Stimulated activated CD4-positive, alpha-beta T cell treated with anti-CD3 and anti-CD28 coated beads, Interleukin-12 subunit alpha, Interleukin-12 subunit beta, amount 100 ng/mL, for 24 hours (primary cell): ENCODE results near the gene AKR1A1.
"Not testable (repeated sequence)": the region's sequence is repeated elsewhere in the genome, so short reads cannot be mapped to it uniquely, and the experiment has no call there.

Source experiments
- DNase-seq, 2 experiments: peaks; one replicate each; pipeline ENCODE4 v3.0.0-alpha.2; 2020; ENCODE audit warnings: low read depth in 2 of 2

The AKR1A1 gene

DNA sequence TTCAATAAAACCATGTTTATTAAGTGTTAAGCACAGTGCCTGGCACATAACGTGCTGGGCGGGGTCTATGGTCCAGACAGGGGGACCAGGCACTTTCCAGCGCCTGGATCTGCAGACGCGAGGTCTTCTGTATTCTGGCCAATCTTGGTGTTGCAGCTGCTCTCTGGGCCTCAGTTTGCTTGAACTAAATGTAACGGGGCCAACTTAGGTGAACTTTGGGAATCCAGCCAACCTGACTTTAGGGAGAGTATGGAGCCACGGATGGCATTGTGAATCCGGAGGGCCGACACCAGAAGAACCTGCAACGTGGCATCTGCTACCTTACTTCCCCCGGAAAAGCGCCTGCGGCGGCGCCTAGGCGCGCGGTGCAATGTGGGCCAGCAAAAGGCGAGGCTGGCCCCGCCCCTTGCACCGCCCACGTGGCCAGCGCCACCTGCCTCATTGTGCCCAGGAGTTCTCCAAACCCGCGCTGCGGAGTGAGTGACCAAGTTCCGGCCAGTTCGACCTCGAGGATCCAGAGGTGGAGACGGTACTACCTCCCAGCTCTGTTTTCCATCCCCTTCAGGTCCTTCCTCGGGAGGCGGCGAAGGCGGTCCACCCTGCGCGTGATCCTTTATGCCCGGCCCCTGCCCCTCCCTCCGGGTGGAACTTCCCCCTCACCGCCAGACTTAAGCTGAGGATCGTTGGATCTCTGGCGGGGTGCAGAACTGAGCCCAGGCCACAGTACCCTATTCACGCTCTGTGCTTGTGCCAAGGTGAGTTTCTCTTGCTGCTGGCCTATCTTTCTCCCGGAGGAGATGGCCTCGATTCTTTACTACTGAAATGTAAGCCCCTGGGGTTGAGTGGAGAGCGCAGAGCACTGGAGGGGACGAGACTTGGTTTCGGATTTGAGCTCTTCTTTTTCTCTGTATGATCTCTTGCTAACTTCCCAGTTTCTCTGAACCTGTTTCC is at the start of gene AKR1A1:
AKR1A1 (plus strand) TSS at position 426 of the 951 bp plus-strand sequence. CDS start 10,969 bp downstream, outside the sequence.
- peak; percentile 83 to 85 for DNase-seq

DNA sequence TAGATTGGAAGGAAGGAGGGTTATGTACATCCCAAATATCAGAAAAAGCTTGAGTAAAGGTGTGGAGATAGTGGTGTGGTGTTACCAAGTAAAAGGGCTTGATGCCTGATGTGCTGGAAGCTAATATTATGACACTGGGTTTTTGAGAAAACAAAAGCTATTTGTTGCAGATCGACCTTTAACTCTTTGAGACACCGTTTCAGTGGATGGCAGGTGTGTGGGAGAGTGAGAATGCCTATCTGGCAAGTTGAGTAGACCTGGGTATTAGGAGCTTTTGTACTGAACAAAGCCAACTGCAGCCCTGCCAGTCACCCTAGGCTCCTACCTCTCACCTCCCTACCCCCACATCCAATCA is 49.1 kb upstream of the AKR1A1 start:
- DNase-seq: no peak

DNA sequence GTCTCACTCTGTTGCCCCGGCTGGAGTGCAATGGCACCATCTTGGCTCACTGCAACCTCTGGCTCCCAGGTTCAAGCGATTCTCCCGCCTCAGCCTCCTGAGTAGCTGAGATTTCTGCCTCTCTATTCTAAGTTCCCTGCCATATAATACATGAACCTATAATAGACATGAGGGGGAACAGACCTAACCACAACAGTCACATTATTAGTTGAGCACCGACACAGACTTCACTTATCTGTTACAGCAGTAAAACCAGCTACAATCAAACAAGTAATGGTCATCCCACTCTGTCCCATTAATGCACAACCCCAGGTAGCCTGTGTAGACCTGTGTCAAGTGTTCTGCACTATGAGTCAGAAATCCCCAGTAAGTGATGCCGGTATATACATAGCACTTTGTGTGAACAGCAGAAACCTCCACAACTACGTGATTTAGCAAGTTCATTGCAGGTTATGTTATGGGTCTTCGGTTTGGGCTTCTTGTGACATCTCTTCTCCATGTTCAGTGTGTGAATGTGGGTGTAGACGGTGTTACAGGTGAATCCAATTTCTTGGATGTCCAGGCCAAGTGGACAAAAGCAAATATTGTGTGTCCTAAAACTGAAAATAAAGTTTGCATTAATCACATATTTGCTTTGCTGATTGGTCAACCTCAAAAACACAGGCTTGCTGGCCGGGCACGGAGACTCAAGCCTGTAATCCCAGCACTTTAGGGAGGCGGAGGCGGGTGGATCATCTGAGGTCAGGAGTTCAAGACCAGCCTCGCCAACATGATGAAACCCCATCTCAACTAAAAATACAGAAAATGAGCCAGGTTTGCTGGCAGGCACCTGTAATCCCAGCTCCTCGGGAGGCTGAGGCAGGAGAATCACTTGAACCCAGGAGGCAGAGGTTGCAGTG is 46.9 kb upstream of the AKR1A1 start:
- DNase-seq: no peak

DNA sequence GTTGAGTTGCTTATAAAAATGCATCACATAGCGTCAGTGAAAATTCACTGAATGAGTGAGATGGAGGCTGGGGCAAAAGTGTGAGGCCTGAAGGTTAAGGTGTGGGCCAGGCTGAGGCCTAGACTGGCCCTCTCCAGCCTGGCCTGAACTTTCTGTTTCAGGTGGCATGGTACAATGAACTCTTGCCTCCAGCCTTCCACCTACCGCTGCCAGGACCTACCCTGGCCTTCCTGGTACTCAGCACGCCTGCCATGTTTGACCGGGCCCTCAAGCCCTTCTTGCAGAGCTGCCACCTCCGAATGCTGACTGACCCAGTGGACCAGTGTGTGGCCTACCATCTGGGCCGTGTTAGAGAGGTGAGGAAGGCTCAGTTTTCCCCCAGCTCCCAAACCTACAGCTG is 43.4 kb upstream of the AKR1A1 start:
- DNase-seq: no peak

DNA sequence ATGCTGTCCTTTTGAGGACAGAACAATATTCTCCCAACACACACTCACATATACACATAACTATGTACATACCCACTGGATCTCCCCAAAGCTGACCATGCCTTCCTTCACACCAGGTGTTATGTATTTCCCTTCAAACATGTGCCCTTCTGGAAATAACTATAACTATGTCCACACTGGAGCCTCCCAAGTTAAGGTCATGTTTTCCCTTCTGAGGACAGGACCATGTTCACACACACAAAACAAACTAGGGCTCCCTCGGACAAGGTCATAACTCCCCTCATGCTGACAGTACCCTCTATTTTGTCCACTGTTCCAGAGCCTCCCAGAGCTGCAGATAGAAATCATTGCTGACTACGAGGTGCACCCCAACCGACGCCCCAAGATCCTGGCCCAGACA is 42.7 kb upstream of the AKR1A1 start:
- DNase-seq: no peak

DNA sequence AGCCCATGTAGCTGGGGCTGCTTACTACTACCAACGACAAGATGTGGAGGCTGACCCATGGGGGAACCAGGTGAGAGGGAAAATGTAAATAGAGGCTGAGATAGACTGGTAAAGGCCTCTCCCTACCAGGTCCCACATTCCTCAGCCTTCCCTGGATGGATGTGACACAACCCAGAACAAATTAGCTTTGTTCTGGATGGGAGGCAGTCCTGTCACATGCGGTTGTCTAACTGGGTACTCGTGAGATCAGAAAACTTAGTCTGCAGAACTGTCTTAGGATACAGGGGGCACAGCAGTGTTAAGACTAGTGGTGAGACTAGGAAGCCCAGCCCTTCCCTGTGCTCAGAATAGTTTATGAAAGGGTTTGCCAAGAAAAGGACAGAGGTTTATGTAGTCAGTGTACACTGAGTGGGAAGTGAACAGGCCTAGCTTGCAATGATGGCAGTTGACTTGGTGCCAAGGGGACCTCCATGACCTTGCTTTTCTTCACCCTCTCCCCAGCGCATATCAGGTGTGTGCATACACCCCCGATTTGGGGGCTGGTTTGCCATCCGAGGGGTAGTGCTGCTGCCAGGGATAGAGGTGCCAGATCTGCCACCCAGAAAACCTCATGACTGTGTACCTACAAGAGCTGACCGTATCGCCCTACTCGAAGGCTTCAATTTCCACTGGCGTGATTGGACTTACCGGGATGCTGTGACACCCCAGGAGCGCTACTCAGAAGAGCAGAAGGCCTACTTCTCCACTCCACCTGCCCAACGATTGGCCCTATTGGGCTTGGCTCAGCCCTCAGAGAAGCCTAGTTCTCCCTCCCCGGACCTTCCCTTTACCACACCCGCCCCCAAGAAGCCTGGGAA is 42.1 kb upstream of the AKR1A1 start:
- DNase-seq: no peak

DNA sequence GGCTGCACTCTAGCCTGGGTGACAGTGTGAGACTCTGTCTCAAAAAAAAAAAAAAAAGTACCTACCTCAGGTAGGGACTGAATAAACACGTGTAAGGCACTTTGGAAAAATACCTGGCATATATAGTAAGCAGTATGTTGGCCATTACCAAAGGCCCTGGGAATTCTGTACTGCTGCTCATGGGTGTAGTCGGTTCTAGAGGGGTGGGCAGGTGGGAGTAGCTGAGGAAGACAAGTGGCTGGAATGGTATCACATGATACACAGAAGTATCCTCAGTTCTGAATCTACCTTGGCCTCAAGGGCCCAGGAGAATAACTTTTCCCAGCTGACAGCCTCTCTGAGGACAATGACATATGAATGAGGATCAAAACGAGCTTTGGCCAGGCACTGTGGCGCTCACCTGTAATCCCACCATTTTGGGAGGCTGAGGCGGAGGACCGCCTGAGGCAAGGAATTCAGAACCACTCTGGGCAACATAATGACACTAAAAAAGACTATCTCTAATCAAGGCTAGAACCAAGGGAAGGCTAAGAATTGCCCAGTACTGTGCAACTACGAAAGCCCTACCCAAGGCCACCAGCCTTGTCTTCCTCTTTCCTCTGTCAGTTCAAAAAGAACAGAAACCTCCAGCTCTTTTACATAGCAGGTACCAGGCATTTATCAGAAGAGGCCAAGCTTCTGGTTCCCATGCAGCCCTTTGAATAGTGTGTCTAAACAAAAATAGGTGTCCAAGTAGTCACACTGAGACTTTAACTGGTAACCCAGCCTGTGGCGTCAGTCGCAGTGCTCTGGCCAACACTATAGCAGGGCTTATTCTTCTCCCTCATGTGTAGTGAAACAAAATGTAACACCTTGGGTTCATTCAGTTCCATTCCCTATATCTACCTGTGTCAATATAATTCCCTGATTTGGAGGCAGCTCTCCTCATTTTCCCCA is 40.3 kb upstream of the AKR1A1 start:
- no peak for DNase-seq

DNA sequence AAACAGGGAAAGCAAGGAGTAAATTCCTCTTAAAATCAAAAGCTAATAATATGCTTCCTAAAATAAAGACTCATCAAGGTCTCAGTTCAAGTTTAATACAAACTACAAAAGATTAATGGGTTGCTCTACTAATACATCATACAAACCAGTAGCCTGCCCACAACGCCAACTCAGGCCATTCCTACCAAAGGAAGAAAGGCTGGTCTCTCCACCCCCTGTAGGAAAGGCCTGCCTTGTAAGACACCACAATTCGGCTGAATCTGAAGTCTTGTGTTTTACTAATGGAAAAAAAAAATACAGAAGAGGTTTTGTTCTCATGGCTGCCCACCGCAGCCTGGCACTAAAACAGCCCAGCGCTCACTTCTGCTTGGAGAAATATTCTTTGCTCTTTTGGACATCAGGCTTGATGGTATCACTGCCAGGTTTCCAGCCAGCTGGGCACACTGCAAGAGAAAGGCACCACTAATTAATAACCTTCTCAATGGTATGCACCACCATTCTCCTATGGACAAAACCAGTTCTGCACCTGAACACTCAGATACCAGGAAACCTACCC is 39.6 kb upstream of the AKR1A1 start:
- no peak for DNase-seq

DNA sequence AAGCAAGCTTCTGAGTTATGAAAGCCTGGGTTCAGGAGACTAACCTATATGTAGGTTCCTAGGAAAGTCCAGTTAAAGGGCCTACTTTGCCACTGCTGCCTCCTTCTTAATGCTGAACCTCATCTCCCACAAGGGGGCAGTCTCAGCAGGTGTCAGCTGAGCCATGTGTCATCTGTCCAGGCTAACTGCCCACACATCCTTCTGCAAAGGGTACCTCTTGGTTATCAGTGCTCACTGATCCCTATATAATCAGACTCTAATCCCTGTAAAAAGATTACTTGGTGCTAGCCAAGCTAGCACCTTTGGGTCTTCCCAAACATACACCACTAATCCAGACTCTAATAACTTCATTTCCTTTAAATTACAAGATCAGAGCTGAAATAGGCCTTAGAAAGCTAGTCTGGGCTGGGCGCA is 38.0 kb upstream of the AKR1A1 start:
- peak in 1 of 2 experiments; percentile 42 for DNase-seq

DNA sequence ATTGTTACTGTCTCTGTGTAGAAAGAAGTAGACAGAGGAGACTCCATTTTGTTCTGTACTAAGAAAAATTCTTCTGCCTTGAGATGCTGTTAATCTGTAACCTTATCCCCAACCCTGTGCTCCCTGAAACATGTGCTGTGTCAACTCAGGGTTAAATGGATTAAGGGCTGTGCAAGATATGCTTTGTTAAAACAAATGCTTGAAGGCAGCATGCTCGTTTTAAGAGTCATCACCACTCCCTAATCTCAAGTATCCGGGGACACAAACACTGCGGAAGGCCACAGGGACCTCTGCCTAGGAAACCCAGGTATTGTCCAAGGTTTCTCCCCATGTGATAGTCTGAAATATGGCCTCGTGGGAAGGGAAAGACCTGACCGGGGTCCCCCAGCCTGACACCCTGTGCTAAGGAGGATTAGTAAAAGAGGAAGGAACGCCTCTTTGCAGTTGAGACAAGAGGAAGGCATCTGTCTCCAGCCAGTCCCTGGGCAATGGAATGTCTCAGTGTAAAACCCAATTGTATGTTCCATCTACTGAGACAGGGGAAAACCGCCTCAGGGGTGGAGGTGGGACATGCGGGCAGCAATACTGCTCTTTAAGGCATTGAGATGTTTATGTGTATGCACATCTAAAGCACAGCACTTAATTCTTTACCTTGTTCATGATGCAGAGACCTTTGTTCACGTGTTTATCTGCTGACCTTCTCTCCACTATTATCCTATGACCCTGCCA is 36.9 kb upstream of the AKR1A1 start:
- not testable (repeated sequence) for DNase-seq

DNA sequence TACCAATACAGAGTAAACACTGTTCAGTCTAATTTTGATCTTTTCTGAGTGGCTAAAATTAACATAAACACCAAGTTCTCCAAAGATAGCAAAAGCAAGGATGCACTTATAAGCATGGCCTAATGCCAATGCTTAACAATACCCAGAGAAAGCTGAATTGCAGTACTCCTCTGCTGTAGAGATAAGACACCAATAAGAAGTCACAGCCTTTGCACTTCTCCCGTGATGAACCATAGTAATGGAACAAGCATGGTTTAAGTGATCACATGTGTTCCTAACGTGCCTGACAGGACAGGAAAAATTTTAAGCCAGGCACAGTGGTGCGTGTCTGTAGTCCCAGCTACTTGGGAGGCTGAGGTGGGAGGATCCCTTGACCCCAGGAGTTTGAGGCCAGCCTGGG is 34.6 kb upstream of the AKR1A1 start:
- DNase-seq: no peak

DNA sequence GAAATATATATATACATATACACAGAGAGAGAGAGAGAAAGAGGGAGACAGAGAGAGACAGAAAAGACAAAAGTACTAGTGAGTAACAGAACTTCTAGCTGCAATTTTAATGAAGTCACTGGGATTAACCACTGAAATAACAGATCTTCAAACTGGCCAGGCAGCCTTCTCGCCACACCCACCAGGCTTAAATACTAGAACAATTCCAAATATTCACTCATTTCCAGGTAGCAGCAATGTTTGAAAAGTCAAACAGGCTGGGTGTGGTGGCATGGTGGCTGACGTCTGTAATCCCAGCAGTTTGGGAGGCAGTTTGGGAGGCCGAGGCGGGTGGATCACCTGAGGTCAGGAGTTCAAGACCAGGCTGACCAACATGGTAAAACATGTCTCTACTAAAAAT is 34.2 kb upstream of the AKR1A1 start:
- no peak for DNase-seq

DNA sequence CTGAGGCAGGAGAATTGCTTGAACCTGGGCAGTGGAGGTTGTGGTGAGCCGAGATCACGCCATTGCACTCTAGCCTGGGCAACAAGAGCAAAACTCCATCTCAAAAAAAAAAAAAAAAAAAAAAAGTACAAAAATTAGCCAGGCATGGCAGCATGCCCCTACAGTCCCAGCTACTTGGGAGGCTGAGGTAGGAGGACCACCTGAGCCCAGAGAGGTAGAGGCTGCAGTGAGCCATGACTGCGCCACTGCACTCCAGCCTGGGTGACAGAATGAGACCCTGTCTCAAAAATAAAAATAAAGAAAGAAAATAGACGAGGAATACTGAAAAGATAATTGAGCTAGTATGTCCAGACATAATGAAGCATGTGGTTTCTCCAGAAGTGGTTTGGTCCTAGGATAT is 32.3 kb upstream of the AKR1A1 start:
- not testable (repeated sequence) for DNase-seq

DNA sequence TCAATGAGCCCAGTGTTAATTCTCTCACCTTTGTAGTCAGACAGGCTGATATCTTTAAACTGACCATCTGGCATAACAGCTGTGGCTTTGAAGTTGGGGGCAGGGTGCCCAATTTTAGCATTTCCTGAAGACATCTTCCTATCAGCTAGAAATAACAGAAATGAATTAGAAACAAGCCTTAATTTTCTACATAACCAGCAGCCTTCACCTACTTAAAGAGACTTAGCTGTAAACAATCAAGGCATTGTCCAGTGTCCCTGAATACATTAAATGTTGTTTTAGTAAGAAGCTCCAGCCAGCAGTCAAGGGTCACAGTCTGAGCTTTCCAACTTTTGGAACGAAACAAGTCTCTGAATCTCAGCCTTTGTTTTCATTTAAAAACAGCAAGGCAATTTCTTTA is 31.7 kb upstream of the AKR1A1 start:
- DNase-seq: no peak

DNA sequence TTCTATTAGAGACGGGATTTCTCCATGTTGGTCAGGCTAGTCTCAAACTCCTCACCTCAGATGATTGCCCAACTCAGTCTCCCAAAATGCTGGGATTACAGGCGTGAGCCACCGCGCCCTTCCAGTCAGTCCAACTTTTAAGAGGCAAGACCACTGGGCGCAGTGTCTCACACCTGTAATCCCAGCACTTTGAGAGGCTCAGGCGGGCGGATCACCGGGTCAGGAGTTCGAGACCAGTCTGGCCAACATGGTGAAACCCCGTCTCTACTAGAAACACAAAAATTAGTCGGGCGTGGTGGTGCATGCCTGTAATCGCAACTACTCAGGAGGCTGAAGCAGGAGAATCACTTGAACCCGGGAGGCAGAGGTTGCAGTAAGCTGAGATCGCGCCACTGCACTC is 30.9 kb upstream of the AKR1A1 start:
- DNase-seq: not testable (repeated sequence)

DNA sequence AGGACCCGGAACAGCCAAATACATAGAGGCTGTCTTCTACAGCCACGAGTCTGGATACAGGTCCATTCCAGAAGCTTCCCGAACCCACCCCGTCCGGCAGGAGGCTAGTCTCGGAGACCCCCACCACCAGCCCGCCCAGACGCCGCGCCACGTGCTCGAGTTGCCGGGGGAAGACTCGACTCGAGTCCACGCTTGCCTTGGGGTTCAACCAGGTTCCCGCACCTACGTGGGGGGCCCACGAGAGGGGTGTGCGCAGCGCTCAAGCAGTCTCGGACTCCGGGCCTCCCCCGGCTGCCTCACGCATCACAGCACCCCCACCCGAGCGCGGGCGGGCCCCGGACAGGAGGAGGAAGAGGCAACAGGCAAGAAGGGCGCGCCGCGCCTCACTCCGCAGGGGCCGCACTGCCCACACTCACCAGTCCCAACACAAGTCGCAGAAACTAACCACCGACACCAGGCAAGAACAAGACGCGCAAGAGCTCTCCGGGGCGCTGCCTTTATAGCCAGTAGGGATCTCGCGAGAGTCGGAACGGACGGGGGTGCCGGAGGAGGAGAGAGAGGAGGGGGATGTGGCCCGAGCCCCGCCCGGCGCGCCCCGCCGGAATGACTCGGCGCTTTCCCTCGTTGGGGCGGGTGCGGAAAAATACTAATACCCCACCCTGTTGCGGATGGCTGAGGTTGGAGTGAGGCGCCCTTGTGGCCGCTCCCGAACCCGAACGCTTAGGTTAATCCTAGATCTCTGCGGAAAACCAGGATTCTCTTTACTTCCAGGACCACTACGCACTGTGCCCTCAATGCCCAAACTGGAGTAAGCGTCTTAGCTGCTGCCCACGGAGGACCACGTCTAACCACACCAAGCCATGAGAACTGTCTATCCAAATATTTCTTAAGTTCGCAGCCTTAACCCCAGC is 29.0 kb upstream of the AKR1A1 start, which contains the start of gene PRDX1:
PRDX1 (minus strand) TSS at position 472 of the 911 bp plus-strand sequence. CDS start 2,841 bp downstream, outside the sequence.
- DNase-seq: peak; percentile 97 to 99

DNA sequence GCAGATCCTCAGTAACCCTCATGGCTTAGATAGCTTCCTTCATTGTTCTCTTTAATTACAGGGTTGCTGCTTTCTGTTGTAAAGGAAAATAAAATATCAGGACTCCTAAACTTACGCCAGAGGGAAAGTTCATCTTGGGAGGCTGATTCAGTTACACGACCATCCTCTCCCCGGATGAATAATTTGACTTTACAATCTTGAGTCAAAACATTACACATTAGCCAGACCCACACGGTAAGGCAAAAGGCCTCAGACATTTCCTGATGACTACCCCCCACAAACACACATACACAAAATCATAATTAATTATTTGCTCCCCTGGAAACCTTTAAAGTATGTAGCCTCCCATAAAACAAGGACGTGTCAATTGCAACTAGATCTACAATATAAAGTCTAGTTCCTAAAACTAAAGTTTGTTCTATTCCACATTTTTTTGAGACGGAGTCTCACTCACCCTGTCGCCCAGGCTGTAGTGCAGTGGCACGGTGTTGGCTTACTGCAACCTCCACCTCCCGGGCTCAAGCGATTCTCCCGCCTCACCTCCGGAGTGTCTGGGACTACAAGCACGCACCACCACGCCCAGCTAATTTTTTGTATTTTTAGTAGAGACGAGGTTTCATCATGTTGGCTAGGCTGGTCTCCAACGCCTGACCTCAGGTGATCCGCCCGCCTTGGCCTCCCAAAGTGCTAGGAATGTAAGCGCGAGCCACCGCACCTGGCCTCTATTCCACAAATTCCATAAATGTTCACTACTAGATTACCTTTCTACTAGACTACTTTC is 28.1 kb upstream of the AKR1A1 start:
- no peak for DNase-seq
